IMR-90 (cell line): ENCODE data around the gene MAP7D1.

ENCODE experiments used
- CHD1 ChIP-seq: IDR thresholded peaks from 2 replicates; pipeline ENCODE4 v1.6.1; 2012; ENCODE audit warnings: low read depth, low read length, improper control_type of control experiment
- CTCF ChIP-seq: conservative IDR thresholded peaks from 2 replicates; pipeline ENCODE4 v1.5.1; 2012; ENCODE audit warnings: mild to moderate bottlenecking, low read depth, low read length, improper control_type of control experiment
- MAFK ChIP-seq: IDR thresholded peaks from 2 replicates; pipeline ENCODE4 v1.6.1; 2012; ENCODE audit warnings: low read depth, low read length, improper control_type of control experiment
- RAD21 ChIP-seq: IDR thresholded peaks from 2 replicates; pipeline ENCODE4 v1.6.1; 2012; ENCODE audit warnings: low read length, improper control_type of control experiment

DNA sequence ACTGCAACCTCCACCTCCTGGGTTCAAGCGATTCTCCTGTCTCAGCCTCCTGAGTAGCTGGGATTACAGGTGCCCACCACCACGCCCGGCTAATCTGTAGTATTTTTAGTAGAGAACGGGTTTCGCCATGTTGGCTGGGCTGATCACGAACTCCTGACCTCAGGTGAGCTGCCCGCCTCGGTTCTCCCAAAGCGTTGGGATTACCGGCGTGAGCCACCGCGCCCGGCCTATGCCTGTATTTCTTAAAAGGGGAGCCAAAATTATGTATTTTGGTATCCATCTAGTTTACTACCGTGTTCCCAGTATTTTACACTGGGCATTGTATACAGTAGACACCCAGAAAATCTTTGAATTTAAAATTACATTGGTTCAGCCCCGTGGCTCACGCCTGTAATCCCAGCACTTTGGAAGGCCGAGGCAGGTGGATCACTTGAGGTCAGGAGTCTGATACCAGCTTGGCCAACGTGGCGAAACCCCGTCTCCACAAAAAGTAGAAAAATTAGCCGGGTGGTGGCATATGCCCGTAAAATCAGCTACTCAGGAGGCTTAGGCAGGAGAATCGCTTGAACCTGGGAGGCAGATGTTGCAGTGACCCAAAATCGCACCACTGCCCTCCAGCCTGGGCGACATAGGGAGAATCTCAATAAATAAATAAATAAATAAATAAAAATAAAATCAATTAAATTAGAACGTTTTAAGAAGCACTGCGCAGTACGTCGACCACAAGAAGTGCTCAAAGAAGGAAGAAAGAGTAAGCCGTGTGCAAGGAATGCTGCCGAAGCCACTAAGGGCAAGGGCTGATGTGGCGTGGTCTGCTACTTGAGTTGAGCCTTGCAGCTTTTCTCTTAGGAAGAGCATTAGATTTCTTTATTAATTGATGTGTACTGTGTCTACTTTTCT, 66.8 kb downstream of the MAP7D1 start:
- TF ChIP-seq CTCF (no peak), MAFK (no peak), RAD21 (no peak), CHD1 (no peak)
